HG02852 (cell line): Measurements from ENCODE around the gene ZNF317.
"Not testable (repeated sequence)": the region's sequence is repeated elsewhere in the genome, so short reads cannot be mapped to it uniquely, and the experiment has no call there.

Experiments used
- ATAC-seq: cut with Tn5 transposase; IDR thresholded peaks from one replicate; pipeline ENCODE4 v1.9.1; 2021; ENCODE audit warnings: mild to moderate bottlenecking, moderate library complexity; ENCODE audit not compliant: unreplicated experiment

ZNF317 gene

GRCh38 chr19:9171393-9171991 is 31.3 kb downstream of the ZNF317 start:
- ATAC-seq = no peak

GRCh38 chr19:9175326-9175725 is 35.1 kb downstream of the ZNF317 start:
- no peak for ATAC-seq

GRCh38 chr19:9178901-9179300 is 38.7 kb downstream of the ZNF317 start, which contains the start of gene OR7D2:
Gene OR7D2 (plus strand): TSS chr19:9178979. CDS start chr19:9185782, 6,803 bp downstream.
- no peak for ATAC-seq

GRCh38 chr19:9183000-9183399 is 42.8 kb downstream of the ZNF317 start:
- no peak for ATAC-seq

GRCh38 chr19:9187191-9187590 is 47.0 kb downstream of the ZNF317 start:
- no peak for ATAC-seq

GRCh38 chr19:9189535-9189934 is 49.3 kb downstream of the ZNF317 start:
- ATAC-seq = no peak

GRCh38 chr19:9198044-9198443 is 57.8 kb downstream of the ZNF317 start:
- ATAC-seq = not testable (repeated sequence)

- ATAC-seq = no peak
These were observed 65.4 kb downstream of the ZNF317 start for GRCh38 chr19:9205501-9206113.
